Kidney (tissue), 14 donors: Measurements from ENCODE around the gene CDYL2. TPM values are rescaled to one million over a fixed set of nuclear protein-coding genes. Genes with fewer than 3 reads are reported as not detected.
A peak's percentile ranks its signal among the peaks of the same experiment; 100 is the strongest.

Experiments used
- DNase-seq, 5 donors: peaks; one replicate each; pipeline ENCODE4 v3.0.0-alpha.2; 2013 to 2020
- FAIRE-seq: peaks from 2 replicates; lab custom pipeline; 2012; peaks lifted over from hg19 to GRCh38; lab: Jason Lieb, UNC
- H3K27ac ChIP-seq, 2 donors: one replicate each; pipeline ENCODE4 v1.7.0; 2013; ENCODE audit warnings: low read depth in 2 of 2, low read length in 2 of 2, inconsistent platforms in 1 of 2
- H3K27me3 ChIP-seq: one replicate; pipeline ENCODE4 v1.7.1; 2013; ENCODE audit warnings: low read length, inconsistent platforms; ENCODE audit not compliant: control insufficient read depth, insufficient read depth
- H3K36me3 ChIP-seq, 3 donors: one replicate each; pipeline versions ENCODE4 v1.7.0 to v1.7.1; 2013; ENCODE audit warnings: low read length in 3 of 3, control low read depth in 1 of 3, inconsistent platforms in 1 of 3; ENCODE audit not compliant: insufficient read depth in 3 of 3, control insufficient read depth in 2 of 3
- H3K4me1 ChIP-seq, 3 donors: one replicate each; pipeline versions ENCODE4 v1.7.0 to v1.7.1; 2013; ENCODE audit warnings: low read length in 3 of 3, inconsistent platforms in 1 of 3, low read depth in 1 of 3; ENCODE audit not compliant: control insufficient read depth in 2 of 3, insufficient read depth in 2 of 3
- H3K4me3 ChIP-seq, 3 donors: one replicate each; pipeline versions ENCODE4 v1.7.0 to v1.8.1; 2013; ENCODE audit warnings: low read length in 3 of 3, control low read depth in 1 of 3, inconsistent platforms in 1 of 3
- H3K9ac ChIP-seq, 3 donors: one replicate each; pipeline versions ENCODE4 v1.7.0 to v1.7.1; 2013; ENCODE audit warnings: low read length in 3 of 3, control low read depth in 1 of 3, inconsistent platforms in 1 of 3
- H3K9me3 ChIP-seq, 3 donors: one replicate each; pipeline versions ENCODE4 v1.7.0 to v1.7.1; 2013; ENCODE audit warnings: low read length in 3 of 3, control low read depth in 1 of 3, inconsistent platforms in 1 of 3; ENCODE audit not compliant: control insufficient read depth in 2 of 3, insufficient read depth in 1 of 3
- intact Hi-C: fragments of 100-400 bp; cut with DNase I; formaldehyde crosslinking; loops from one replicate; pipeline ENCODE4 v1.11.1; 2022
- polyA plus RNA-seq: library from polyadenylated mRNA; stranded (reverse); fragments of 350-450 nt; fragmentation: Illumina TruSeq; extraction: RNeasy Lipid Tissue Mini Kit (QIAGEN cat#74804); gene quantifications from one replicate; pipeline ENCODE4 v1.2.3, GENCODE V29; 2014; ENCODE audit warnings: low read depth, low replicate concordance; ENCODE audit not compliant: insufficient read depth
- total RNA-seq: library from RNA; stranded (reverse); fragmentation: NEBNext Ultra II Directional; extraction: Animal tissue kit (Norgen Biotek cat#: 25700); gene quantifications from one replicate; pipeline ENCODE4 v1.2.1, GENCODE V29; 2021
- TF ChIP-seq, protein P1 (sequence below): IDR thresholded peaks from 3 replicates; pipeline ENCODE4 v1.5.1; 2012; ENCODE audit warnings: mild to moderate bottlenecking, moderate library complexity, borderline replicate concordance; ENCODE audit not compliant: insufficient read depth; ENCODE audit errors: extremely low read depth
- donor health status: control.
- donor health status: control.
- donor health status: control.
- donor health status: control.
- donor health status: control.
- donor health status: DM: yes; HTN: yes; CAD: no.
- donor health status: Normal renal cell carcinoma (clear cell type).

CDYL2 gene
- total and polyA plus RNA-seq, 2 donors from 2014 or later = 2.6 to 27.3 TPM

DNA sequence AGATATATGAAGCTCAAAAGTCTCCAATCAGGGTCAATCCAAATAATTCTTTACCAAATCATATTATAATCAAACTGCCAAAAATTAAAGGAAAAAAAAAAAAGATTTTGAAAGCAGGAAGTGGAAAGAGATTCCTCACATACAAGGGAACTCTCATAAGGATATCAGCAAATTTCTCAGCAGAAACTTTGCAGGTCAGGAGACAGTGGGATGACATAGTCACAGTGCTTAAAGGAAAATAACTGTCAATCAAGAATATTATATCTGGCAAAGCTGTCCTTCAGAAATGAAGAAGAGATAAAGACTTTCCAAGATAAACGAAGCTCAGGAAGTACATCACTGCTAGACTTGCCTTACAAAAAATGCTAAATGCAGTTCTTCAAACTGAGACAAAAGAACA is 40.0 kb upstream of the CDYL2 start:
- intact Hi-C loops = no loop called here
- Histone ChIP-seq H3K27me3 (no peaks in the 10 kb centered on the region), H3K9ac (no peak overlapping the region), H3K4me3 (no peak overlapping the region), H3K4me1 (no peaks in the 10 kb centered on the region), H3K36me3 (no peaks in the 10 kb centered on the region), H3K9me3 (peaks cover 0 to 2% (median 0%) of the 10 kb centered on the region in 3 donors), H3K27ac (no peak overlapping the region)
- FAIRE-seq = no peak
- TF ChIP-seq, protein P1, sequence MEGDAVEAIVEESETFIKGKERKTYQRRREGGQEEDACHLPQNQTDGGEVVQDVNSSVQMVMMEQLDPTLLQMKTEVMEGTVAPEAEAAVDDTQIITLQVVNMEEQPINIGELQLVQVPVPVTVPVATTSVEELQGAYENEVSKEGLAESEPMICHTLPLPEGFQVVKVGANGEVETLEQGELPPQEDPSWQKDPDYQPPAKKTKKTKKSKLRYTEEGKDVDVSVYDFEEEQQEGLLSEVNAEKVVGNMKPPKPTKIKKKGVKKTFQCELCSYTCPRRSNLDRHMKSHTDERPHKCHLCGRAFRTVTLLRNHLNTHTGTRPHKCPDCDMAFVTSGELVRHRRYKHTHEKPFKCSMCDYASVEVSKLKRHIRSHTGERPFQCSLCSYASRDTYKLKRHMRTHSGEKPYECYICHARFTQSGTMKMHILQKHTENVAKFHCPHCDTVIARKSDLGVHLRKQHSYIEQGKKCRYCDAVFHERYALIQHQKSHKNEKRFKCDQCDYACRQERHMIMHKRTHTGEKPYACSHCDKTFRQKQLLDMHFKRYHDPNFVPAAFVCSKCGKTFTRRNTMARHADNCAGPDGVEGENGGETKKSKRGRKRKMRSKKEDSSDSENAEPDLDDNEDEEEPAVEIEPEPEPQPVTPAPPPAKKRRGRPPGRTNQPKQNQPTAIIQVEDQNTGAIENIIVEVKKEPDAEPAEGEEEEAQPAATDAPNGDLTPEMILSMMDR = no peak
- DNase-seq = no peak

DNA sequence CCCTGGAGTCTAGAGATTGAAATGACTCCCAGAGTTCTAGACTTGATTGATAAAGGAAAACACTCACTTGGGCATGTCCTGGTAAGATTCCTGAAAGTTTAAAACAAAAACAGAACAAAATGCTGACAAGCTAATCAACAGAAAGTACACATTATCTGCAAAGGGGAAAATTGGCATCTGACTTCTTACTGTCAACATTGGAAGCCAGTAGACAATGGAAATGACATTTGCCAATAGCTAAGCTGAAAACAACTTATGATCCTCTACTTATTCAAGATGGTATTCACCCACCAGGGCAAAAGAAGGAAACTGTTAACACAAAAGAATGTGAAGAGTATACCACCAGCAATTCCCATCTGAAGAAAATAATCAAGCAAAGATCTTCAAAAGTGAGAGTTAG is 36.8 kb upstream of the CDYL2 start:
- intact Hi-C loops = no loop called here
- Histone ChIP-seq H3K27me3 (no peaks in the 10 kb centered on the region), H3K4me1 (peaks cover 0 to 3% (median 0%) of the 10 kb centered on the region in 3 donors), H3K27ac (no peak overlapping the region), H3K36me3 (no peaks in the 10 kb centered on the region), H3K4me3 (no peak overlapping the region), H3K9ac (no peak overlapping the region), H3K9me3 (peaks cover 0 to 2% (median 0%) of the 10 kb centered on the region in 3 donors)
- DNase-seq (no peak), FAIRE-seq (no peak)
- TF ChIP-seq, protein P1 = no peak

DNA sequence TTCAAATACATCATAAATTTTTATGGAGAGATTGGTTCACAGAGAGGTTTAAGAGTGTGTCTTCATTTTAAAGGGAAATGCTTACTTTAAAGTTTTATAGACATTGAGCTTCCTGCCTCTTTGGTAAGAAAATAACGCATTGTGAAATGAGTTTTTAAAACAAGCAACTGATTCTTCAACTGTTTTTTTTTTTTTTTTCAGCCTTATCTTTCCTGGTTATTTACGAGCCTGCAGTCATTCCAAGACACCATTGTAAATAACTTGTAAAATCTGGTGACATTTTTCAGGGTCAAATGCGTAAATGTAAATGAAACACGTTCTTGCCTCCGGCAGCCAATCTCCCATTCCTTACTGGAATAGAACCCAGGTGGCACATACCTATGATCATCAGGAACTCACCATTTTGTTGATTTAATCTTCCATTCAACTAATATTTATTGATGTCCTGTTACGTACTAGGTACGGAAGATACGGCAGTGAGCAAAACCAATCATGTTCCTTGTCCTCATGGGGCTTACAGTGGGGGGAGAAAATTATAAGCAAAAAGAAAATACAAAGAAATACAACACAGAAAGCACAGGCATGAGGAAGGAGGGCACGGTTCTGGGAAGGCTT is 33.2 kb upstream of the CDYL2 start:
- DNase-seq (peak in 2 of 5 donors; percentile 8 to 37), FAIRE-seq (no peak)
- TF ChIP-seq, protein P1 = no peak
- Histone ChIP-seq H3K9ac (no peak overlapping the region), H3K27me3 (no peaks in the 10 kb centered on the region), H3K27ac (no peak overlapping the region), H3K4me3 (no peak overlapping the region), H3K4me1 (peaks cover 0 to 3% (median 0%) of the 10 kb centered on the region in 3 donors), H3K36me3 (no peaks in the 10 kb centered on the region), H3K9me3 (peaks cover 0 to 2% (median 0%) of the 10 kb centered on the region in 3 donors)
- intact Hi-C loops = no loop called here
